ENCODE results near the gene KCND1.

- TF ChIP-seq CTCF (IDR thresholded peaks at IDR 0.05) (no peak), POLR2A (IDR thresholded peaks at IDR 0.05) (no peak), POLR2AphosphoS5 (IDR thresholded peaks at IDR 0.05) (no peak)
Observed at GRCh38 chrX:48958635-48959094, 13.0 kb downstream of the KCND1 start.

Data from breast epithelium (tissue), 3 donors.